ENCODE data around the gene ID3. TPM values are rescaled to one million over a fixed set of nuclear protein-coding genes. Genes with fewer than 3 reads are reported as not detected.

Gene ID3
- total and polyA plus RNA-seq, 2 of the 8 experiments (the other 6 are each of a cell fraction or from before 2014, with no cell fraction given) = 240 to 304 TPM

DNA sequence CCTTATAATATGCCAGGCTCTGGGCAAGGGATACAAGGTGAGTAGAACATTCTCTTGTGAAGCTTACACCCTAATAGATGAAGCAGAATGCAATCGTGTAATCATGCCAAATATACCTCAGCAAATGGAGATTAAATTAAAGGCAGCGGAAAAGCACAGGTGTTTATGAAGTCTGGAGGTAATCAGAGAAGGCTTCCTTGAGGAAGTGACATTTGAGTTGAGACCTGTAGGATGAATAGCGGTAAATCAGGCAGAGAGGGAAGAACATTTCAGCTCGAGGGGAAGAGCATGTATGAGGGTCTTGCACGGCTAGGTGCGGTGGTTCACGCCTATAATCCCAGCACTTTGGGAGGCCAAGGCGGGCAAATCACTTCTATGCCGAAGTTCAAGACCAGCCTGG is 41.7 kb downstream of the ID3 start:
- Histone ChIP-seq H2BK15ac (ENCODE audit: low read length) (no peak overlapping the region), H3K9me3 (ENCODE audit: insufficient read depth in 2 of 2, low read depth in 1 of 2, low read length in 1 of 2) (no peaks in the 10 kb centered on the region), H2BK120ac (replicated peaks; ENCODE audit: low read depth, low read length) (no peak overlapping the region), H3K79me2 (ENCODE audit: control insufficient read depth in 1 of 2, insufficient read depth in 2 of 2, low read length in 2 of 2) (no peaks in the 10 kb centered on the region), H3K56ac (replicated peaks; ENCODE audit: insufficient read length, low read depth, low read length) (no peak overlapping the region), H3K79me1 (ENCODE audit: low read depth, low read length) (peaks cover 3% of the 10 kb centered on the region; the same call in 1 of the 2 replicates), H2BK12ac (ENCODE audit: low read depth, low read length) (no peak overlapping the region), H4K5ac (ENCODE audit: insufficient read length, low read depth, low read length) (no peak overlapping the region), H3K23ac (ENCODE audit: insufficient read length) (no peak overlapping the region), H4K20me1 (replicated peaks in 1 of 2; ENCODE audit: control insufficient read depth in 1 of 2, insufficient read depth in 2 of 2, low read length in 2 of 2) (peaks cover 0 to 1% of the 10 kb centered on the region in 2 experiments), H4K8ac (ENCODE audit: extremely low read depth, insufficient read depth, low read length) (no peak overlapping the region), H3K4me2 (ENCODE audit: insufficient read depth in 1 of 2, low read depth in 2 of 2, low read length in 2 of 2) (no peak overlapping the region), H3K9ac (replicated peaks in 1 of 4; ENCODE audit: extremely low read depth in 1 of 4, low read depth in 3 of 4, low read length in 3 of 4) (no peak overlapping the region), H3K36me3 (ENCODE audit: control insufficient read depth in 2 of 4, insufficient read depth in 4 of 4, low read length in 3 of 4) (peaks cover 0 to 8% (median 5%) of the 10 kb centered on the region in 4 experiments; a peak in 6 of 8 replicates), H4K91ac (replicated peaks; ENCODE audit: insufficient read length, low read length) (no peak overlapping the region), H3K14ac (ENCODE audit: insufficient read length) (no peak overlapping the region), H3K4me3 (ENCODE audit: extremely low read depth in 1 of 4, insufficient read depth in 2 of 4, low read depth in 3 of 4, low read length in 4 of 4) (no peak overlapping the region), H3K18ac (ENCODE audit: extremely low read depth, low read length) (no peak overlapping the region), H3K27me3 (replicated peaks in 1 of 4; ENCODE audit: control insufficient read depth in 3 of 4, extremely low read depth in 1 of 4, insufficient read depth in 3 of 4, low read length in 3 of 4) (no peaks in the 10 kb centered on the region), H2AFZ (ENCODE audit: low read length) (no peak overlapping the region), H2BK20ac (ENCODE audit: low read length) (no peak overlapping the region), H3K4ac (replicated peaks; ENCODE audit: insufficient read length, low read depth, low read length) (no peak overlapping the region), H2BK5ac (ENCODE audit: low read depth, low read length) (no peak overlapping the region), H3K27ac (ENCODE audit: low read depth, low read length) (no peak overlapping the region), H3K23me2 (ENCODE audit: low read depth, low read length) (no peaks in the 10 kb centered on the region), H3K4me1 (replicated peaks in 1 of 4; ENCODE audit: control insufficient read depth in 3 of 4, insufficient read depth in 4 of 4, low read length in 3 of 4) (no peaks in the 10 kb centered on the region), H2AK5ac (ENCODE audit: low read depth, low read length) (no peak overlapping the region)
- CTCF ChIA-PET (ENCODE audit: partially characterized antibody) = interaction anchor here (1.2 to 16.2 kb wide), 3 partner anchors 21 to 477 kb away, joined by 3 to 230 read pairs (median 3); no protein-coding TSS in a partner anchor
- FAIRE-seq = no peak
- POLR2A ChIA-PET (ENCODE audit: partially characterized antibody) = interaction anchor here (0.6 to 2.0 kb wide), 3 partner anchors 11 to 344 kb away, joined by 3 to 5 read pairs (median 5); partner anchors contain the start of gene E2F2
- DNase-seq (ENCODE audit: low read depth in 1 of 2, low spot score in 2 of 2) = no peak
- WGBS, 2 experiments (ENCODE audit: extremely low coverage in 1 of 2, insufficient coverage in 1 of 2, insufficient read length in 1 of 2, insufficient replicate concordance in 2 of 2, low coverage in 1 of 2, low lambda C conversion rate in 2 of 2, missing lambda C conversion rate in 1 of 2) = 94% methylated on average over 9 of the region's 9 CpGs; no CpG with 5 or more reads in 1 of the 2 experiments
- TF ChIP-seq BACH1 (IDR thresholded peaks at IDR 0.05; ENCODE audit: low read length) (no peak), TAF7 (optimal IDR thresholded peaks at IDR 0.05; ENCODE audit: borderline replicate concordance, low read depth, low read length) (no peak), NRF1 (IDR thresholded peaks at IDR 0.05; ENCODE audit: low read depth, low read length) (no peak), SAP30 (IDR thresholded peaks at IDR 0.05; ENCODE audit: insufficient read depth, insufficient replicate concordance, low read length) (no peak), RFX5 (IDR thresholded peaks at IDR 0.05; ENCODE audit: borderline replicate concordance, low read depth, low read length) (no peak)

All from H1 (cell line).